HG03159 (cell line): Measurements from ENCODE around the gene WDR3.
"Not testable (repeated sequence)": the region's sequence is repeated elsewhere in the genome, so short reads cannot be mapped to it uniquely, and the experiment has no call there.

Experiments
- ATAC-seq: cut with Tn5 transposase; IDR thresholded peaks from one replicate; pipeline ENCODE4 v1.9.1; 2021; ENCODE audit warnings: mild to moderate bottlenecking, moderate library complexity; ENCODE audit not compliant: unreplicated experiment

WDR3 gene

DNA sequence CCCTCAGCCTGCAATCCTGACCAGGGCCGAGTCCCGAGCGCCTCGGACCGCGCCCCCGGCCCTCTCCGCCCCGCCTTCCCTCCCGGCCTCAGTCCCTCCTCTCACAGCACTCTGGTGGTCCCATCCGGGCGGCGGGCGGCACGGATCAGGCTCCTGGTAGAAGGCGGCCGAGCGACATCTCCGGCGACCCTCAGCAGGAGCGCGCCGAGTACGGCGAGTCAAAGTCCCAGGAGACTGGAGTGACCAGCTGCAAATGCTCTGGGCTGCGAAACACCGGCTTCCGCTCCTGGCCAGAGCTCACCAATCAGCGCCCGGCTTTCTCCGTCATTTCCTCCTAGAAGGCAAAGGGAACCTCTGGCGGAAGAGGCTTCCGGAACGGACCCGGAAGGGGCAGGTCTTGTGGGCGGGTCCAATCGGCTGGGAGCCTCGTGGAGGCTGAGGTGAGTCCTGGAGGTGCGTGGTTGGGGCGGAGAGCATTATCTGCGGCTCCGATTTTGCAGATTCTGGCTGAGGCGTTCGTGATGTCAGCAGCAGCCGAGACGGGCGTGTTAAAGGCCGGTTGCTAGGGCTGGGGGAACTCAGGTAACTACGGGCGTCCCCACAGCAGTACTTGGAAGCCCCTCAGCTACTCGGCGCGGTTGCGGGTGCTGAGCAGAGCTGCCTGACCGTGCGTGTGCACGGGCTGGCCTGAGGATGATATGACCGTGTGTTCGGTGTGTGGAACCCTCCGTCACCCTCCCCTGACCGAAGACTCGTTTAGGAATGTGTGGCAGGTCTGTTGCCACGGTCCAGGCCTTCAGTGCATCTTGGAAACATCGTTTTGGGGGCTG lies at the start of gene WDR3, which contains the start of gene GDAP2:
Gene WDR3 (plus strand): TSS at position 397 of the 830 bp plus-strand sequence. CDS start 3,581 bp downstream, outside the sequence.
Gene GDAP2 (minus strand): TSS at position 279 of the 830 bp plus-strand sequence. CDS start 9,264 bp downstream, outside the sequence.
- peak; percentile 96 for ATAC-seq

DNA sequence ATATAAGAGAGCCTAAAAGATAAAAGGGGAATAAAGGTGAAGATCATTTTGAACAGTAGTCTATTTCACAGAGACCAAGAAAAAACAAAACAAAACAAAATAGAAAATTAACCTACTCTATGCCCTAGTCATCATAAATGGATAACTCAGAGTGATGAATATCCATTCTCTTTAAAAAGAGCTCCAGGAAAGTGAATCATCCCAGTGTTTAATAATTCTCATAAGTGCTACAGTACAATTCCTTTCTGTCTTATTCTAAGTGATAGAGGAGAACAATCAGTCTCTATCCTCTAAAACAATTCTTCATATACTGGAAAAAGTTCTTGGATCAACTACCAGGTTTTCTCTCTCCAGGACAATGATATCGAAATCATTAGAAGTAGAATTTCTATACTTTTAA lies 45.9 kb upstream of the WDR3 start:
- ATAC-seq, result no peak

DNA sequence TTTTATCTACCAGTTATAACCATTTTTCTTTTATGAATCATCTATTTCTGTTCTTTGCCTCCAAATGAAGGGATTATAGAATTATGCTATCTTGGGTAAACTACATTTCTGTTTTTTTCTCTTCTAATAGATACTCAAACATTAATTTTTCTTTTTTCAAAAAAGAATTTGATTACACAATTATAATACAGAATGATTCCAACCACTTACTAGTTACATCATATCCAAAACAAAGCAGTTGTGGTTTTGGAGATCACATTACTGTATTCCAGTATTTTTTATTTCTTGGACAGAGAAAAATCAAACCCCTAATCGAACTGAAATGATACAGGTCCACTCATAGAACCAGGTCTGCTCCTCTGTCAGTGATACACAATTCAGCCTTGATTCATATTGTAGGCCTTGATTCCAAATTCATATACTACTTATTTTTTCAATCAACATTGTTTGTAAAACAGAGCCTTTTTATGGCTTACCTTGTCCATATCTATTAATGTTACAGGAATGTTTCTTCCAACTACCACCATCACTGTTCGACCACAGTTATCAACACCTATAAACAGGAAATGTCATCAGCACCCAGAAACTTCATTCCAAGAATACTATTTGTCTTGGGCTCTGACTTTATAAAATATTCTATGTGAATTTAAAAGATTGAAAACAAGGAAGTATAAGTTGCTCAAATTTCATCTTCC lies 43.3 kb upstream of the WDR3 start:
- no peak for ATAC-seq

DNA sequence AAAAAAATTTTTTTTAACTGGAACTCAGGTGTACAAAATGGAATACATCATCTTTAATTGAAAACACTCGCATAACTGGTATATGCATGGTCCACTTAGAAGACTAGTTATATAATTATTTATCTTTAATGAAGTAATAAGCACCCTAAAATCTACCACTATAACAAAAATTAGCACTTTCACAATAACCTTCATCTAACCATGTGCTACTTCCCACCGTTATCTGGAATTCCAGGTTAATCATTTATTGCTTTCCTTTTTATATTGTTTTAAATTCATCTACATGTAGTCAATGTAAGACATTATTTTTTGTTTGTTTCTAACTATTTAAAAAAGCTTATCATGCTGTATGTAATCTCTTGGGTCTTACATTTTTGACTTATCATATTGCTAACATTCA lies 39.1 kb upstream of the WDR3 start:
- ATAC-seq, result no peak

DNA sequence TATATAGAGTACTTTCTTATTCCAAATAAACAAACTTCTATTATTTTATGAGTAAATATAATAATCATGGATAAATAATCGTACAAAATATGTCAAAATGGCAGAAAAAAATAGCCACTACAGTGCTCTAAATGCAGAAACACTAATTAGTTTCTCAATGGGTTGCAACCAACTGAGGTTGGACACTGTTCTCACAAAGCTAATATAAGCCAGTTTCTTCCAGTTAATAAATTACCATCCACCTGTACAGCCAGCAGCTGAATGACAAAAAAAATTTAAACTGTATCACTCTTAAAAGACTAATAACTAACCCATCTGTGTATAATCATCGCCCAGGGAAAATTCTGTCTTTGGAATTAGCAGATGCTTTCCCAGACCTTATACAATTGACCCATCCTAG lies 37.0 kb upstream of the WDR3 start:
- no peak for ATAC-seq

DNA sequence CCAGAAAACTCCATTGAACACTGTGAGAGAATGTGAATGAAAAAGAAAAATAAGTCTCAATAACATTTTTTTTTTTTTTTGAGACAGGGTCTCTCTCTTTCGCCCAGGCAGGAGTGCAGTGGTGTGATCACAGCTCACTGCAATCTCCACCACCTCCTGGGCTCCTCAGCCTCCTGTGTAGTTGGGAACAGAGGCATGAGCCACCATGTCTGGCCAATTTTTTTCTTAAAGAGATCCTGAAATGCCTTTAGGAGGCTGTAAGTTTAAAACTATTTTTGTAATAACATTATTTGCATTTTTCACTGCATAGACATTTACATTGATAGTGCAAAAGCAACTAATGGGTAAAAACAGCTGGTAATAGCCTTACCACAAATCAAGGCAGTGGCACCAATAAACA lies 35.5 kb upstream of the WDR3 start:
- no peak for ATAC-seq

DNA sequence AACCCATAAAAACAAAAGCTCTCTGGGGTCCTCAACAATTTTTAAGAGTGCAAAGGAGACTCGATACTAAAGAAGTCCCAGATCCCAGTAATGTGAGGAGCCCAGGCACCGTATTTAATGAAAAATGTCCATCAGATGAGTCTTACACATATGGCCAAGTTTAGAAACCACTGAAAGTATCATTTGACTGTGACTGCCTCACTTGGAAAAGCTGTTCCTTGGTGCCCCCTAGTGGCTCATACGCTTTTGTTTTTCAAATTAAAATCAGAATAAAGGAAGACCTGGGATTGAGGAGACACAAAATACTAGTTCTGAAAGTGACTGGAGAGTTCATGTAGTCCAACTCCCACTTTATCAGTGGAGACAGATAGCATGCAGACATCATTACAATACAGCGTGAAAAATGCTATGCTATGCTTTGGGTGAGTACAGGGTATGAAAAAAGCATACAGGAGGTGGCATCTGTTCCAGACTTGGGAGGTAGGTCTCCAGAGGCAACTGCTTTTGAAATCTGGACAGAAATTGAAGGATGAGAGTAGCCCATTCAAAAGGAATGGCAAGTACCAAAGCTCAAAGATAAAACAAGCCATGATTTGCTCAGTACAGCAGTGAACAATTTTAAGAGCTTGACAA lies 33.9 kb upstream of the WDR3 start:
- peak; percentile 92 for ATAC-seq

DNA sequence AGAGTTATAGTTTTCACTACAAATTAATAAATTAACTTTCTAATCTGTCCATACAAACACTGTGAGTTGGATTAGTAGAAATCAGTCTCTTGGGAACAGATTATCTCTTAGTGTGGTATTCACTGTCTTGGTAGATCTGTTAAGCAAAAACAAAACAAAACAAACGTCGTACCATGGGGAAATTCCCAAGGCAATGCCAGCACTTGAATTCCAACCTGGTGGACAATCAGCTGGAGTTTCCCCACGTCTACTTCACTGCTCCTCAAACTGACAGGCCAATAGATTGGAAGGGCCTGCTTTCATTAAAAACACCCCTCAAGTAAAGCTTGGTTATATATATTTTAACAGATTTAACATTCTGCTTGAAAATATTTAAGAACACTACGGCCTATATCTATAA lies 32.0 kb upstream of the WDR3 start:
- no peak for ATAC-seq

DNA sequence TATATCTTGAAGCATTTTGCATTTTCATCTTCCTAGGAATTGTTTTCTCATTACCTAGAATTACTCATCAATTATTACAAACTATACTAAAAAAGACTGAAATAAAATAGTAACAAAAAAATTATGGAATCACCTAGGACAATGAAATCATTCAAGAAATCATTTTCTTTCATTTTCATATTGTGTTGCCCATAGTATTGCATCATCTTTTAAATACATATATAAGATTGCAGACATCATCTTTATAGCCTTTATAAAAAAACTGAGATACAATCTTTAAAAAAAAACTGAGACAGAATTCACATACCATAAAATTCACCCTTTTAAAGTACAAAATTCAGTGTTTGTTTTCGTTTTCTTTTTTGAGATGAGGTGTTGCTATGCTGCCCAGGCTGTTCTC lies 29.7 kb upstream of the WDR3 start:
- no peak for ATAC-seq

DNA sequence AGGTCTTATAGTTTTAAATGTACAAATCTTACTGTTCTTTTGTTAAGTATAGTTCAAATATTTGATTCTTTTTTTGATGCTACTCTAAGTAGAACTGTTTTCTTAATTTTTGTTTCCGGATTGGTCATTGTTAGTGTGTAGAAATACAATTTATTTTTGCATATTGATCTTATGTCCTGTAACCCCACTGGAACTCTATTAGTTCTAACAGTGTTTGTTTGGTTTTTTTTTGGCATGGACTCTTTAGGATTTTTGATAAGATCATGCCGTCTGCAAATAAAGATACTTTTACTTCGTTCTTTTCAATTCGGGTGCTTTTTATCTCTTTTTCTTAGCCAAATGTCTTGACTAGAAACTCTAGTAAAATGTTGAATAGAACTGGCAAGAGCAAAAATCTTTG lies 26.6 kb upstream of the WDR3 start:
- ATAC-seq, result no peak

DNA sequence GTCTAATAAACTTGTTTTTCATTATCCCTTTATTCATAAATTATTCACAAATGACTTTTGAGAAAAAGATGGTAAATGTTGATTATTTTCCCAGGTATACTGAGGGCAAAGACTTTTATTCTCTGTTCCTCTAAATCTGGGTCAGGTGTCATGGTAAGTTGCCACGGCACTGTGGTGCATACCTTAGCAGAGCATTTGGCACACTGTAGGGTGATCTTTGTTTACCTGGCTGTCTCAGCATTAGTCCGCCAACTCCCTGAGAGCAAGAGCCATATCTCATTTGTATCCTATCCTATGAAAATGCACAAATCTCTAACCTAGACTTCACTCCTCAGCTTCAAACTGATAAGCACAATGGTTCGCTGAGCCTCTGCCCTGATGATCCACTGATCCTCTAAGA lies 25.1 kb upstream of the WDR3 start:
- ATAC-seq, result no peak

DNA sequence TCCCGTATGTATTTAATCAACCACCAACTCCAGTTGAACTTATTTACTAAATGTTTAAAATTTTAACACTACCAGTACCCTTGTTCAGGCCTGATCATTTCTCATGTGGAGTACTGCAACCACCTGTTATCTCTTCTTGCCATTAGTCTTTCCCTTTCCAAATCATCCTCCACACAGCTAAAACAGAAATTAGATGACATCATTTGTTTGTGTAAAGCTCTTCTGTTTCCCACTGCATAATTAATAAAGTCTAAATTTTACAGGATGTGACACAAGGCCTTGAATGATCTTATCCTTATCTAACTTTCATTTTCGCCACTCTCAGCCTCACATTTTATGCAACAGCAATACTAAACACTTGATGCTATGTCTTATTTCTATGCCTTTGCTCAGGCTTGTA lies 24.5 kb upstream of the WDR3 start:
- ATAC-seq, result no peak

DNA sequence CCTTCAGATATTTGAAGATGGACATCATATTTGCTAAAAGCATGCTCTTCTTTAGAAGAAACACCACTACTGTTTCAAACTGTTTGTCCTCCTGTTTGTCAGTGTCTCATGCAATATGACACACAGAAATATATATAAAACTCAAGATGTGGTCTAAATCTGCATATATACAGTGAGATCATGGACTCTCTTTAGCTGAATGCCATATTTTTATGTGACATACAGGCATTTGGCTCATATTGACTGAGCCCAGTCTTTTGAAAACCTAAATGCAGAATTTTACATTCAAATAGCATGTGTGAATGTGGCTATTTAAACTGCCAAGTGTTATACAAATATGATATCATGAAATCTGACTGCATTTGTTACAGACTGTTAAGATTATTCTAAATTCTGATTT lies 18.5 kb upstream of the WDR3 start:
- ATAC-seq, result no peak

DNA sequence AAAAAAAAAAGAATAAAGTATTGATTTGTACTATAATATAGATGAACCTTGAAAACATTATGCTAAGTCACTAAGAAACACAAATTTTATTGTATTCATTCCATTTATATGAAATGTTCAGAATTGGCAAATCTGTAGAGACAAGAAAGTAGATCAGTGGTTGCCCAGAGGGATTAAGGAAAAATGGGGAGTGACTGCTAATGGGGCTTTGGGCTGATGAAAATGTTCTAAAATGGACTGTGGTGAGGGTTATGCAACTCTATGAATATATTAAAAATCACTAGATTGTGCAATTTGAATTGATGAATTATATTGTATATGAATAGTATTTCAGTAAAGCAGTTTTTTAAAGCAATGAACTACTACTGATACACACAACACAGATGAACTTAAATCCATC lies 10.2 kb upstream of the WDR3 start:
- ATAC-seq, result no peak

DNA sequence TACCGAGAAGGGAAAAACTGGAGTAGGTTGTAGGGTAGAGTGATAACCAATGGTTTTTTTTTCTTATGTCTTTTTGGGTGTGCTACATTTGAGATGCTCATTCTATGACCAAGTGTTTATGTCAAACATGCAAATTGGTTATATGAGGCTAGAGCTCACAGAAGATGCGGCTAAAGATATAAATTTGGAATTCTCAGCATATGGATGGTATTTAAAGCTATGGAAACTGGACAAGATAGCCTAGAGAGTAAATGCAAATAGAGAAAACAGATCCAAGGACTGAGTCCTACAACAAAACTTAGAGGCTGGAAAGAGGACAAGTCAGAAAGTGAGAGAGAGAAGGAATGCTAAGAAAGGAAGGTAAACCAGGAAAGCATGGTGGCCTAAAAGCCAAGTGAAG lies 7.5 kb upstream of the WDR3 start:
- no peak for ATAC-seq

DNA sequence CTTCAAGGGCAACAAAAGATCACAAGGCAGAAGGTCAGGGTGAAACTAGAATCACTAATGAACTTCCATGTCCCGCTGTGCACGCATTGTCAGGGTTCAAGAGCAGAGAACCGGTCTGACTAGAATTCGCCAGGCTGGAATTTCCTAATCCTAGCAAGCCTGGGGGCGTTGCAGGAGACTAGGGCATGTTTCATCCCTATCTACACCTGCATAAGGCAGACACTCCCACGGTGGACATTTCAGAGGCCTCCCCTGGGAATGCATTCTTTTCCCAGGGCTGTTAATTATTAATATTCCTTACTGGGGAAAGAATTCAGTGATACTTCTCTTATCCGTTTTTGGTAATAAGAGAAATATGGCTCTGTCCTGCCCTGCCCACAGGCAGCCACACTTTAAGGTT lies 6.8 kb upstream of the WDR3 start:
- not testable (repeated sequence) for ATAC-seq

DNA sequence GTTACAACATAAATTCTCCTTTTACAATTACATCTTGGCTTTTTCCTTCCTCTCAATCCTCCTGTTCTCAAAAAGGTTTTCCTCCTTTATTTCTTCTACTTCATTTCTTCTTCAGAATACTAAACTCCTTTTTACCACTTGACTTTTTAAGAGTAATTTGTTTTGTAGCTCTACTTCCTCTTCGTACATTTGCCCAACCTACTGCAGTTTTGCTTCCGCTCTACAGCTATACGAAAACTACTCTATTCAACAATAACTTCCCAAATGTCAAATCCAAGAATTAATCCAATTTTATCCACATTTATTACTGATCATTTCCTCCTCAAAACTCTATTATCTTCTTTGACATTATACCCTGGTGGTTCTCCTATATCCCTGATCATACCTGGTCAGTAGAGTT lies 3.6 kb upstream of the WDR3 start:
- ATAC-seq, result no peak

DNA sequence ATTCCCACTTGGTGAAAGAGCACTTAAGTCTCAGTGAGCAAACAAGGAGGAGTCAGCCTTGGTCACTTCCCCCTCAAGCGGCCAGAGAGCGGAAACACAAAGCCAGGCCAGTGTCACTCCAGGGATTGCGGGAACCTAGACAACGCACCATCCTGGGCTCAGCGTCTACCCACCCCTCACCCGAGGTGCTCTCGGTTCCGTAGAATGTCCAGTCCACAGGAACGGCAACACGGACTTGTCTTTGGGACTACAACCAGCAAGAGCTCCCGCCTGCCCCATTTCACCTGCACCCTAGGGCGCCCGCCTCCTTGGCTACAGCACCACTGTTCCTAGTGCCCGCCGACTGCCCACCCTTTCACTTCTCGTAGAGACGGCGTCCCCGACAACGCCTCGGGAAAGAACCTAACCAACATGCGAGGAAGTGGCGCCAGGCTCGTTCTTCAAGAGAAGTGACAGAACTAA lies 627 bp upstream of the WDR3 start:
- peak; percentile 30 for ATAC-seq

DNA sequence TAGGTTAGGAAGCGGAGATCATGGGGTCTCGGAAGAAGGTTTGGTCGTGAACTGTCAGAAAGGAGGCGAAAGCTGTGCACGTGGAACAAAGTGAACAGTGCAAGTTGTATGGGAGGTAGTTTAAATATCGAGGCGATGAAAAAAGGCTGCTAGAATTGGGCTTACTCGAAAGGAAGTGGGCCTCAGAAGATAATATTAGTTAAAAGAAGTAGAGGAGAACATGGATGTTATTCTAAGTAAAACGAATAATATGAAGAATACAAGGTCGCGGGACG lies 571 bp downstream of the WDR3 start:
- no peak for ATAC-seq

DNA sequence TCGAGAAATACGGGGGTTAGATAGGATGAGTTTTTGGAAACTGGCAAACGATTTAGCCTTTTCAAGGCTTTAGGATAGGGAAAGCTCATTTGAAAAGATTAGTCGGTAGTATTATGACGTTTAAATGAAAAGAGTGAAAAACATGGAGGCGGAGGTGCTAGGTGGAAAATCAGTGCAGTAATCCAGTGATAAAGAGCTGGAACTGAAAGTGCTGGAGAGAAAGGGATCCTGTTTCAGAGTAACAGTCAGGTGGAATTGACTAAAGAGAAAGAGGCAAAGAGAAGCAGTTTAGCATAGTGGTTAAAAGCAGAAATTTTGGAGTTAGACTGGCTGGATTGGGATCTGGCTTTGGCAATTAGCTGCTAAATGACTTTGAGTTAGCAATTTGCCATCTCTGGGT lies 945 bp downstream of the WDR3 start:
- no peak for ATAC-seq

DNA sequence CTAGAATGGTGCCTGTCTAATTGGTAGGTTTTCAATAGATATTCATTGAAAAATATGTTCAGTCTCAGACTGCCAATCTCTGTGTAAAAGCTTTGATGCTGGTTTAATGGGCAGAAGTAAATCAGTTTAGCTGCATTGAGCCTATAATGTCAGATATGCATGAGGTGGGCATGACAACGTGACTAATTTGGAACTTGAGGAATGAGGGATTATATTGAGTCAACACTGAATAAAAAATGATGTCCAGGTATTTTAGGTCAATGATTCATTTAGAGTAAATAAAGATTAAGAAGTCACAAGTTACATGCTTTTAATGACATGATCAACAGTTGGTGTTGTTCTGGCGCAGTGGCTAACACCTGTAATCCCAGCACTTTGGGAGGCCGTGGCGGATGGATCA lies 3.0 kb downstream of the WDR3 start:
- no peak for ATAC-seq

DNA sequence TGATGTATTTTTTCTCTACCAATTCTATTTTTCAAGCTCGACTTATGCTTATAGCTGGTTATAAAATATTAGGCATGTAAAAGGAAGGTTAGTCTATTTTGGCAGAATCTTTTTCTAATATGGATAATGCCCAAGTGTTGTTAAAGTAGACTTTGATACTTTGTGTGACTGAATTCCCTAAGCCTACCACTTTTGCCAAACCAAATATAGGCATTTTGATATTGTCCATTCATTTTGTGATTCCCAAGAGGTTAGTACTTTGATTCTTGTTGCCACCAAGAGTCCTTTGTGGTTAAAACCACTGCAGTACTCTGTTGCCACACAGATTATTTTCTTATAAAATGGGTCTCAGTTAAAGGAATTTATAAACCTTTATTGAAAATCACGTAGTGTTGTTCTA lies 4.2 kb downstream of the WDR3 start:
- ATAC-seq, result no peak
